HG02610 (cell line): ENCODE data around the gene HEPACAM2.

Source experiments
- ATAC-seq: cut with Tn5 transposase; IDR thresholded peaks from one replicate; pipeline ENCODE4 v1.9.1; 2021; ENCODE audit warnings: mild to moderate bottlenecking, moderate library complexity; ENCODE audit not compliant: unreplicated experiment

The HEPACAM2 gene

GRCh38 chr7:93203496-93203895, 22.8 kb downstream of the HEPACAM2 start:
- no peak for ATAC-seq

GRCh38 chr7:93202594-93203250, 23.5 kb downstream of the HEPACAM2 start:
- ATAC-seq: no peak

- ATAC-seq: no peak
These were observed 27.8 kb downstream of the HEPACAM2 start for GRCh38 chr7:93198472-93198871.

GRCh38 chr7:93196336-93196735, 29.9 kb downstream of the HEPACAM2 start:
- ATAC-seq: no peak

- ATAC-seq: no peak
These were observed 31.9 kb downstream of the HEPACAM2 start for GRCh38 chr7:93194386-93194785.

- ATAC-seq: no peak
These were observed 37.2 kb downstream of the HEPACAM2 start for GRCh38 chr7:93188870-93189634.

- ATAC-seq: no peak
These were observed 40.8 kb downstream of the HEPACAM2 start for GRCh38 chr7:93185303-93186027.

- no peak for ATAC-seq
These were observed 47.1 kb downstream of the HEPACAM2 start for GRCh38 chr7:93179173-93179572.

- no peak for ATAC-seq
These were observed 48.1 kb downstream of the HEPACAM2 start for GRCh38 chr7:93178213-93178612.

- ATAC-seq: no peak
These were observed 49.2 kb downstream of the HEPACAM2 start for GRCh38 chr7:93176992-93177580.

GRCh38 chr7:93175219-93175618, 51.0 kb downstream of the HEPACAM2 start:
- ATAC-seq: no peak

- ATAC-seq: no peak
These were observed 53.6 kb downstream of the HEPACAM2 start for GRCh38 chr7:93172683-93173082.

- ATAC-seq: no peak
These were observed 54.6 kb downstream of the HEPACAM2 start for GRCh38 chr7:93171606-93172226.

- ATAC-seq: peak; percentile 98
These were observed 60.8 kb downstream of the HEPACAM2 start for GRCh38 chr7:93165447-93165846.

GRCh38 chr7:93164766-93165165, 61.5 kb downstream of the HEPACAM2 start:
- ATAC-seq: no peak

- ATAC-seq: no peak
These were observed 65.0 kb downstream of the HEPACAM2 start for GRCh38 chr7:93161181-93161762.

GRCh38 chr7:93160410-93160809, 65.9 kb downstream of the HEPACAM2 start:
- ATAC-seq: no peak

GRCh38 chr7:93159490-93159889, 66.8 kb downstream of the HEPACAM2 start:
- no peak for ATAC-seq

- ATAC-seq: no peak
These were observed 69.4 kb downstream of the HEPACAM2 start for GRCh38 chr7:93156884-93157283.

GRCh38 chr7:93150200-93150835, 76.0 kb downstream of the HEPACAM2 start:
- ATAC-seq: no peak
